Peyer's patch (tissue), 4 donors: ENCODE measurements around the gene CD226. TPM values are rescaled to one million over a fixed set of nuclear protein-coding genes. Genes with fewer than 3 reads are reported as not detected.

Experiments used
- DNase-seq, 3 donors: peaks; one replicate each; pipeline ENCODE4 v3.0.0-alpha.2; 2017 to 2019
- H3K27ac ChIP-seq, 4 donors: fragments of 200-600 bp; sonication (generic); one replicate each; pipeline ENCODE4 v1.5.1; 2016 to 2019
- H3K27me3 ChIP-seq, 2 donors: fragments of 200-600 bp; sonication (generic); one replicate each; pipeline ENCODE4 v1.5.1; 2019
- H3K36me3 ChIP-seq, 3 donors: fragments of 200-600 bp; sonication (generic); one replicate each; pipeline ENCODE4 v1.5.1; 2016 to 2019
- H3K4me1 ChIP-seq, 4 donors: fragments of 200-600 bp; sonication (generic); one replicate each; pipeline ENCODE4 v1.5.1; 2016 to 2019
- H3K4me3 ChIP-seq, 4 donors: fragments of 200-600 bp; sonication (generic); 1 replicate in 3 of 4; 2 replicates in 1 of 4; pipeline ENCODE4 v1.5.1; 2016 to 2019; ENCODE audit warnings: mild to moderate bottlenecking in 1 of 4
- H3K9me3 ChIP-seq, 4 donors: fragments of 200-600 bp; sonication (generic); one replicate each; pipeline ENCODE4 v1.5.1; 2016 to 2019; ENCODE audit warnings: mild to moderate bottlenecking in 1 of 4
- CTCF ChIP-seq, 6 experiments: fragments of 450-650 bp in 4 of 6; fragments of 200-600 bp in 2 of 6; sonication (generic) in 1 of 6; IDR thresholded peaks; one replicate each; pipeline ENCODE4 v1.5.1; 2017 to 2019; ENCODE audit warnings: antibody characterized with exemption in 6 of 6, mild to moderate bottlenecking in 3 of 6, moderate library complexity in 1 of 6
- POLR2A ChIP-seq, 2 donors: fragments of 450-650 bp; IDR thresholded peaks; one replicate each; pipeline ENCODE4 v1.5.1; 2017; ENCODE audit warnings: antibody characterized with exemption in 2 of 2, mild to moderate bottlenecking in 2 of 2, moderate library complexity in 2 of 2
- total RNA-seq, 4 donors: library from RNA; depleted of rRNA; stranded (reverse); fragments of >200 nt; gene quantifications; one replicate each; pipeline ENCODE4 v1.1.0, GENCODE V29; 2016

Gene CD226
- 10 to 100 TPM in 1 of 4 donors, 1 to 10 TPM in 2, under 1 TPM in 1; 0.66 to 10.7 (median 3.3) TPM for total RNA-seq

DNA sequence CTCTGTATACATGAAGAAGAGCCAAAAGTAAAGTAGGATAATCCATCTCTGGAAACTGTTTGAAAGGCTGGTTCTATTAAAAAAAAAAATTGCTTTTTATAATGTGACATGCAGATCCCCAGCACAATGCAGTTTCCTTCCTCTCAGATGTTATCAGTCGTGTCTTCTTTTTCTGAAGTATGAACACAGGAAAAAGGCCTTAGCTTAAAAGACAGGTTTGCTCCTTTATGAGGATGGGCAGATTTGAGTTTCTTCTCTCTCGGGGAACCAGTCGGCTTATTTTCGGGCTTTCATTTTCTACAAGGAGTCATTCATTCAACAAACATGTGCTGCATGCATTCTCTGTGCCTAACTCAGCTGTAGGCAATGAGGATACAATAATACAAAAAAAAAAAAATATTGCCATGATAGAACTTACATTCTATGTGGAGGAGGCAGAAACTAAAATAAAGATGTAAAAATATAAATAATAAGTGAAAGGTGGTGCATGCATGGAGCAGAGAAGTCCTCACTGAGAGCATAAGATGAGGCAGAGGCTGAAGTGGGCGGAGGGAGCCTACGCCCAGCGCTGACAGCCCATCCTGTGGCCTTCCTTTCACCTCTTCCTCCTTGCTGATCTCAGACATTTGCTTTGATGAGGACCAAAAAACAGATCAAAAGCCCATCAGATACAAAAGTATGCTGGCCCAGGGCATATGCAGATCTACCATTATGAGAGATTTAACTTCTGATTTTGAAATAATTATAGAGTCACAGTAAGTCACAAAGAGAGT is at the start of gene CD226:
Gene CD226, minus strand, starts transcription at position 513 of the 773 bp plus-strand sequence. Its CDS starts 467 bp downstream, at position 46.
- no peaks in the 10 kb centered on the region for H3K36me3 ChIP-seq
- H3K27me3 ChIP-seq = no peaks in the 10 kb centered on the region
- peaks cover 0 to 6% (median 2%) of the 10 kb centered on the region in 4 donors for H3K4me1 ChIP-seq
- TF ChIP-seq POLR2A (IDR thresholded peaks at IDR 0.05) = no peak
- TF ChIP-seq CTCF (IDR thresholded peaks at IDR 0.05) = no peak
- peak within 1 kb of the TSS in 3 of 4 donors; percentile 1 to 33 (median 8) for H3K4me3 ChIP-seq
- peak in 1 of 3 donors; percentile 55 for DNase-seq
- H3K27ac ChIP-seq = peak within 1 kb of the TSS; percentile 7 to 60 (median 49)
- no peaks in the 10 kb centered on the region for H3K9me3 ChIP-seq

- no peaks in the 10 kb centered on the region for H3K4me1 ChIP-seq
- no peaks in the 10 kb centered on the region for H3K9me3 ChIP-seq
- no peak overlapping the region for H3K27ac ChIP-seq
- H3K27me3 ChIP-seq = no peaks in the 10 kb centered on the region
- DNase-seq = no peak
- H3K4me3 ChIP-seq = no peak overlapping the region
- peaks cover 0 to 5% (median 0%) of the 10 kb centered on the region in 3 donors for H3K36me3 ChIP-seq
- TF ChIP-seq POLR2A (IDR thresholded peaks at IDR 0.05) (no peak), CTCF (IDR thresholded peaks at IDR 0.05) (no peak)
These were observed 49.5 kb upstream of the CD226 start for GRCh38 chr18:69996951-69997798.

DNA sequence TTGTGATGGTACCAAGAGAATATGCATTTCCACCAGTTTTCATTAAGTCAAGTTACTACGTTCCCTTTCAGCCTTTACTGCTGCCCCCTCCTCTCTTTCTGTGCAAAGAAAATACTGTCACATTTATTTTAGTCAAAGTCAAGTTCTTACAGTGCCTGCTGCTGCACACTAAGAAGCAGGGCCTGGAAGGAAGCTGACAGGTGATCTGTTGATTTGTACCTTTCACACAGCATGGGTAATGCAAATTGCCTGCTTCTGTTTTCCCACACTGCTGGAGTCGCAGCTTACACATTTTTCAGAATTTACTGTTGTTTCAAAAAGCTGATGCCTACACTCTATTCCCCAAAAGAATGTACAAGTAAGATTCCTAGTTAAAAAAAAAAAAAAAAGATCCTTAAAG is 48.7 kb upstream of the CD226 start:
- Histone ChIP-seq H3K36me3 (peaks cover 0 to 1% (median 0%) of the 10 kb centered on the region in 3 donors), H3K4me1 (no peaks in the 10 kb centered on the region), H3K9me3 (no peaks in the 10 kb centered on the region), H3K27ac (no peak overlapping the region), H3K4me3 (no peak overlapping the region), H3K27me3 (no peaks in the 10 kb centered on the region)
- TF ChIP-seq POLR2A (IDR thresholded peaks at IDR 0.05) = no peak
- no peak for DNase-seq

DNA sequence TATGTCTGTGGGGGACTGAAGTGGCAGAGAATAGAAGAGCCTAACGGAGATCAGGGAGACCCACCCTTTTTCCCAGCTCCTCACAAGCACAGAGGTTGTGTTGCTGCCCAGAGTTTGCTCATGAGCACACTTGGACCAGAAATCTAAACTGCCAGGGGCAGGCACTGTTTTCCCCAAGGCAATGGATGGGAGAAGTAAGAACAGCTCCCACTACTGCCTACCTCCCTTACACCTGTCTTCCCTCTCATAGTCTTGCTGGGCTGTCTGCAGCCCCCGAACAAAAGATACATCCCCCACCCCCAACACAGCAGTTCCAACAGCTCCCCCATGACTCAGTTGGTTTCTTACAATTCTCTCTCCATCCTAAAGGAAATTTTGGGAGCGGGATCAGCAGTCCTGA is 48.1 kb upstream of the CD226 start:
- no peak for DNase-seq
- Histone ChIP-seq H3K27me3 (no peaks in the 10 kb centered on the region), H3K27ac (no peak overlapping the region), H3K4me3 (no peak overlapping the region), H3K9me3 (no peaks in the 10 kb centered on the region), H3K4me1 (no peaks in the 10 kb centered on the region), H3K36me3 (no peaks in the 10 kb centered on the region)
- TF ChIP-seq CTCF (IDR thresholded peaks at IDR 0.05) (no peak), POLR2A (IDR thresholded peaks at IDR 0.05) (no peak)

- Histone ChIP-seq H3K27me3 (no peaks in the 10 kb centered on the region), H3K4me1 (no peaks in the 10 kb centered on the region), H3K4me3 (no peak overlapping the region), H3K27ac (no peak overlapping the region), H3K9me3 (no peaks in the 10 kb centered on the region), H3K36me3 (no peaks in the 10 kb centered on the region)
- TF ChIP-seq CTCF (IDR thresholded peaks at IDR 0.05) (no peak), POLR2A (IDR thresholded peaks at IDR 0.05) (no peak)
- no peak for DNase-seq
These were observed 45.1 kb upstream of the CD226 start for GRCh38 chr18:69992776-69993175.

GRCh38 chr18:69987870-69988269 is 40.2 kb upstream of the CD226 start:
- H3K27me3 ChIP-seq = no peaks in the 10 kb centered on the region
- no peak for DNase-seq
- no peaks in the 10 kb centered on the region for H3K4me1 ChIP-seq
- peaks cover 0 to 8% (median 0%) of the 10 kb centered on the region in 3 donors for H3K36me3 ChIP-seq
- H3K27ac ChIP-seq = no peak overlapping the region
- H3K9me3 ChIP-seq = no peaks in the 10 kb centered on the region
- no peak for TF ChIP-seq POLR2A (IDR thresholded peaks at IDR 0.05)
- TF ChIP-seq CTCF (IDR thresholded peaks at IDR 0.05) = no peak
- H3K4me3 ChIP-seq = no peak overlapping the region
